K562 (cell line): Measurements from ENCODE around the gene TUBA4B. TPM values are rescaled to one million over a fixed set of nuclear protein-coding genes. Genes with fewer than 3 reads are reported as not detected.
A peak's percentile ranks its signal among the peaks of the same experiment; 100 is the strongest.

Source experiments
- ATAC-seq: fragments of 200-7000 bp; cut with Tn5 transposase; 3 replicates; pipeline ENCODE4 v1.9.1; 2020; ENCODE audit warnings: moderate library complexity
- BruUV-seq: library from RNA; stranded (reverse); fragments of 400-500 nt; replicated peaks from 2 replicates; lab custom pipeline; 2021; lab: Mats Ljungman, UMichigan
- CTCF ChIA-PET: fragments of 300-600 bp; formaldehyde crosslinking; extraction: SDS; loops from one replicate; lab custom pipeline; 2021; ENCODE audit warnings: low intra/inter-chr PET ratio; lab: Yijun Ruan, JAX
- POLR2A ChIA-PET: fragments of 300-600, 350-650 bp; sonication (Branson Sonifier 250); formaldehyde crosslinking; extraction: SDS; loops from one replicate; lab custom pipeline; 2021; ENCODE audit warnings: antibody characterized with exemption, inconsistent platforms; lab: Yijun Ruan, JAX
- DNase-seq, 4 experiments: peaks; one replicate each; pipeline versions ENCODE4 v3.0.0 to v3.0.0-alpha.2; 2011 to 2018; ENCODE audit warnings: low spot score in 3 of 4, mixed read lengths in 3 of 4; ENCODE audit errors: extremely low read depth in 1 of 4
- FAIRE-seq: peaks from 2 replicates; lab custom pipeline; 2011; peaks lifted over from hg19 to GRCh38; lab: Jason Lieb, UNC
- H2AFZ ChIP-seq: 2 replicates; pipeline ENCODE4 v1.6.0; 2011; ENCODE audit warnings: low read depth, low read length, control low read depth, inconsistent platforms
- H3K27ac ChIP-seq: fragments of 200-600 bp; 3 replicates; pipeline ENCODE4 v1.8.0; 2011; ENCODE audit warnings: low read depth, mild to moderate bottlenecking, control low read depth, inconsistent platforms, low read length, moderate library complexity, mixed read lengths; ENCODE audit errors: extremely low read depth
- H3K27me3 ChIP-seq, 2 experiments: fragments of 300-600 bp in 1 of 2; 2 replicates in 1 of 2; 3 replicates in 1 of 2; pipeline versions ENCODE4 v1.6.0 to v1.8.0; 2011; ENCODE audit warnings: inconsistent platforms in 2 of 2, low read length in 2 of 2, mild to moderate bottlenecking in 1 of 2, mixed read lengths in 1 of 2, moderate library complexity in 1 of 2; ENCODE audit not compliant: control insufficient read depth in 2 of 2, insufficient read depth in 2 of 2
- H3K36me3 ChIP-seq: fragments of 300-600 bp; 3 replicates; pipeline ENCODE4 v1.8.0; 2011; ENCODE audit warnings: mild to moderate bottlenecking, low read length, inconsistent platforms; ENCODE audit not compliant: control insufficient read depth, insufficient read depth
- H3K4me1 ChIP-seq, 2 experiments: fragments of 200-600 bp in 1 of 2; replicated peaks in 1 of 2; 2 replicates in 1 of 2; 3 replicates in 1 of 2; pipeline versions ENCODE4 v1.5.1 to v1.8.0; 2011; ENCODE audit warnings: inconsistent platforms in 2 of 2, low read length in 2 of 2, mild to moderate bottlenecking in 1 of 2, mixed read lengths in 1 of 2, moderate library complexity in 1 of 2; ENCODE audit not compliant: control insufficient read depth in 2 of 2, insufficient read depth in 2 of 2
- H3K4me2 ChIP-seq: 2 replicates; pipeline ENCODE4 v1.6.1; 2011; ENCODE audit warnings: low read length, control low read depth, inconsistent platforms, mixed read lengths; ENCODE audit not compliant: insufficient read depth
- H3K4me3 ChIP-seq: fragments of 200-600 bp; sonication (generic), shearing (Covaris generic); 2 replicates; pipeline ENCODE4 v1.5.1; 2016; ENCODE audit warnings: control low read depth, inconsistent platforms
- H3K79me2 ChIP-seq: fragments of 200-600 bp; 3 replicates; pipeline ENCODE4 v1.8.0; 2011; ENCODE audit warnings: low read length, inconsistent platforms; ENCODE audit not compliant: control insufficient read depth, insufficient read depth
- H3K9ac ChIP-seq, 2 experiments: 2 replicates each; pipeline versions ENCODE4 v1.6.0 to v1.6.1; 2011; ENCODE audit warnings: low read depth in 2 of 2, low read length in 2 of 2, control low read depth in 1 of 2, inconsistent platforms in 1 of 2, mild to moderate bottlenecking in 1 of 2, mixed read lengths in 1 of 2; ENCODE audit not compliant: insufficient read depth in 1 of 2
- H3K9me1 ChIP-seq: one replicate; pipeline ENCODE4 v1.6.0; 2011; ENCODE audit warnings: inconsistent platforms, mild to moderate bottlenecking, low read length, moderate library complexity; ENCODE audit not compliant: control insufficient read depth, insufficient read depth
- H3K9me3 ChIP-seq: replicated peaks from 2 replicates; pipeline ENCODE4 v1.5.1; 2011; ENCODE audit warnings: low read depth, low read length, inconsistent platforms; ENCODE audit not compliant: control insufficient read depth, insufficient read depth
- H4K20me1 ChIP-seq: replicated peaks from 2 replicates; pipeline ENCODE4 v1.6.1; 2011; ENCODE audit warnings: low read length, inconsistent platforms, mixed read lengths; ENCODE audit not compliant: control insufficient read depth, insufficient read depth
- ARID1B ChIP-seq: fragments of 450-650 bp; IDR thresholded peaks from 2 replicates; pipeline ENCODE4 v1.6.1; 2016; ENCODE audit warnings: antibody characterized with exemption, mild to moderate bottlenecking, inconsistent platforms
- ATF3 ChIP-seq, 2 experiments: fragments of 450-650 bp in 1 of 2; sonication (generic) in 1 of 2; formaldehyde crosslinking in 1 of 2; IDR thresholded peaks in 1 of 2; conservative IDR thresholded peaks in 1 of 2; 2 replicates each; pipeline versions ENCODE4 v1.6.1 to v1.8.1; 2016 to 2023; ENCODE audit warnings: mild to moderate bottlenecking in 2 of 2, moderate library complexity in 2 of 2, inconsistent platforms in 1 of 2, missing genetic modification reagents in 1 of 2
- EGR1 ChIP-seq: fragments of 450-650 bp; conservative IDR thresholded peaks from 2 replicates; pipeline ENCODE4 v1.6.1; 2017; ENCODE audit warnings: mild to moderate bottlenecking
- FOS ChIP-seq: IDR thresholded peaks from 3 replicates; pipeline ENCODE4 v1.6.1; 2011; ENCODE audit not compliant: insufficient read length; ENCODE audit errors: extremely low read depth
- GABPB1 ChIP-seq: sonication (generic); formaldehyde crosslinking; IDR thresholded peaks from 2 replicates; pipeline ENCODE4 v1.8.0; 2022; ENCODE audit warnings: mild to moderate bottlenecking, missing genetic modification reagents
- JUN ChIP-seq, 2 experiments: sonication (generic) in 1 of 2; formaldehyde crosslinking in 1 of 2; IDR thresholded peaks; 2 replicates each; pipeline versions ENCODE4 v1.6.1 to v1.8.0; 2012 to 2022; ENCODE audit warnings: borderline replicate concordance in 2 of 2, mild to moderate bottlenecking in 2 of 2, improper control_type of control experiment in 1 of 2, low read depth in 1 of 2, low read length in 1 of 2, missing genetic modification reagents in 1 of 2
- KAT8 ChIP-seq: fragments of 450-650 bp; IDR thresholded peaks from 2 replicates; pipeline ENCODE4 v1.6.1; 2016; ENCODE audit warnings: low read depth, mild to moderate bottlenecking
- KDM1A ChIP-seq, 2 experiments: fragments of 450-650 bp; IDR thresholded peaks; 2 replicates each; pipeline ENCODE4 v1.6.1; 2016; ENCODE audit warnings: mild to moderate bottlenecking in 2 of 2
- KDM5B ChIP-seq: fragments of 200-600 bp; sonication (generic); IDR thresholded peaks from 2 replicates; pipeline ENCODE4 v1.6.1; 2012; ENCODE audit warnings: low read depth, mild to moderate bottlenecking, moderate library complexity, low read length, control low read depth, inconsistent platforms; ENCODE audit not compliant: insufficient replicate concordance
- NR1H2 ChIP-seq: sonication (generic); formaldehyde crosslinking; IDR thresholded peaks from 2 replicates; pipeline ENCODE4 v1.4.0; 2020; ENCODE audit warnings: mild to moderate bottlenecking, missing genetic modification reagents
- PHF21A ChIP-seq: fragments of 450-650 bp; IDR thresholded peaks from 2 replicates; pipeline ENCODE4 v1.6.1; 2017; ENCODE audit warnings: low read depth, borderline replicate concordance
- POLR3G ChIP-seq: IDR thresholded peaks from 2 replicates; pipeline ENCODE4 v1.6.1; 2011; ENCODE audit not compliant: insufficient read length, insufficient replicate concordance; ENCODE audit errors: extremely low read depth
- ZNF143 ChIP-seq: sonication (generic); formaldehyde crosslinking; IDR thresholded peaks from 2 replicates; pipeline ENCODE4 v1.9.0; 2022; ENCODE audit warnings: mild to moderate bottlenecking, missing genetic modification reagents
- ZNF354B ChIP-seq: fragments of 250-450 bp; sonication (Bioruptor Pico); IDR thresholded peaks from 2 replicates; pipeline ENCODE4 v1.4.0; 2020
- ZNF589 ChIP-seq: fragments of 200-800 bp; sonication (Bioruptor generic); IDR thresholded peaks from 2 replicates; pipeline ENCODE4 v1.6.1; 2016; ENCODE audit warnings: low read depth, missing genetic modification characterization, missing compliant biosample characterization
- WGBS: fragments of 100-300 bp; shearing (Covaris generic); methylation state at CpG from one replicate; pipeline ENCODE4 v1.1.6; 2016; ENCODE audit warnings: low coverage, mixed read lengths; ENCODE audit not compliant: insufficient coverage; ENCODE audit errors: missing lambda C conversion rate; 5-methylcytosine and 5-hydroxymethylcytosine counted together
- in situ Hi-C: fragments of 300-500 bp; cut with MboI; formaldehyde crosslinking; loops from 4 replicates; pipeline ENCODE4 v1.15.0; 2018; ENCODE audit warnings: inconsistent platforms, mixed read lengths
- intact Hi-C: fragments of 100-400 bp; cut with micrococcal nuclease; formaldehyde crosslinking; loops from 2 replicates; pipeline ENCODE4 v1.14.2; 2022
- polyA plus RNA-seq, 8 experiments: library from polyadenylated mRNA; depleted of rRNA in 4 of 8; stranded (reverse) in 5 of 8; unstranded in 3 of 8; fragments of >200 nt; fragmentation: Nextera tagmentation in 2 of 8; fragmentation: Illumina TruSeq in 1 of 8; extraction: Ambion mirVana in 2 of 8; extraction: Trizol in 1 of 8; gene quantifications; 2 replicates each; pipeline versions ENCODE4 v1.2.1 to v1.2.3, GENCODE V29; 2011 to 2014; ENCODE audit warnings: inconsistent platforms in 1 of 8, missing spikeins in 1 of 8
- total RNA-seq, 7 experiments: library from RNA; depleted of rRNA in 6 of 7; stranded (reverse); fragments of >200 nt in 6 of 7; fragmentation: Illumina TruSeq in 2 of 7; extraction: Trizol in 2 of 7; gene quantifications; 2 replicates each; pipeline versions ENCODE4 v1.2.1 to v1.2.3, GENCODE V29; 2011 to 2021; ENCODE audit warnings: low replicate concordance in 1 of 7

TUBA4B gene
- total and polyA plus RNA-seq, 9 of the 15 experiments (the other 6 are each of a cell fraction or from before 2014, with no cell fraction given), result 0.04 TPM; not detected in 8

GRCh38 chr2:219273937-219274336, 20.9 kb downstream of the TUBA4B start:
- WGBS, result 58% methylated on average over 3 of the region's 3 CpGs
- FAIRE-seq (no peak), DNase-seq (no peak), ATAC-seq (no peak)
- Histone ChIP-seq H3K4me3 (no peak overlapping the region), H3K79me2 (no peaks in the 10 kb centered on the region), H3K9me1 (no peaks in the 10 kb centered on the region), H3K36me3 (no peaks in the 10 kb centered on the region), H2AFZ (no peak overlapping the region), H3K9ac (peak overlapping the region in 1 of 2 experiments; percentile 68; a peak in 1 of 4 replicates), H3K27me3 (no peaks in the 10 kb centered on the region), H3K4me1 (peaks cover 17 to 20% of the 10 kb centered on the region in 2 experiments), H4K20me1 (no peaks in the 10 kb centered on the region), H3K9me3 (no peaks in the 10 kb centered on the region)
- POLR2A ChIA-PET, result interaction anchor here (0.7 to 1.1 kb wide), 5 partner anchors 13 to 26 kb away, joined by 3 to 7 read pairs (median 4); partner anchors contain the start of genes TUBA4A and TUBA4B
- CTCF ChIA-PET, result no interaction called here
- intact Hi-C loops, result no loop called here
- in situ Hi-C loops, result no loop called here
- BruUV-seq, result no TSS peak
- no peak for TF ChIP-seq ZNF143 (CRISPR knock-in tag)
- TF ChIP-seq KAT8, result no peak
- TF ChIP-seq EGR1, result no peak
- TF ChIP-seq, all 486 proteins: peak for 0
- Histone ChIP-seq H3K27ac (no peak overlapping the region), H3K4me2 (no peak overlapping the region)

GRCh38 chr2:219274361-219274921, 21.4 kb downstream of the TUBA4B start:
- FAIRE-seq (no peak), ATAC-seq (no peak), DNase-seq (no peak)
- no TSS peak for BruUV-seq
- peak overlapping the region; percentile 15 for H2AFZ ChIP-seq
- peaks cover 17 to 26% of the 10 kb centered on the region in 2 experiments for H3K4me1 ChIP-seq
- in situ Hi-C loops (no loop called here), intact Hi-C loops (no loop called here)
- H3K27me3 ChIP-seq, result no peaks in the 10 kb centered on the region
- no peak overlapping the region for H3K27ac ChIP-seq
- H3K79me2 ChIP-seq, result no peaks in the 10 kb centered on the region
- no peak overlapping the region for H3K4me3 ChIP-seq
- no peaks in the 10 kb centered on the region for H3K9me1 ChIP-seq
- H3K4me2 ChIP-seq, result no peak overlapping the region
- no peaks in the 10 kb centered on the region for H3K36me3 ChIP-seq
- WGBS, result 17% methylated on average over 3 of the region's 6 CpGs
- CTCF ChIA-PET, result no interaction called here
- POLR2A ChIA-PET, result interaction anchor here (0.7 to 1.1 kb wide), 6 partner anchors 13 to 59 kb away, joined by 3 to 7 read pairs (median 4); partner anchors contain the start of genes TUBA4A and TUBA4B
- no peaks in the 10 kb centered on the region for H3K9me3 ChIP-seq
- H3K9ac ChIP-seq, result peak overlapping the region in 1 of 2 experiments; percentile 68; a peak in 1 of 4 replicates
- H4K20me1 ChIP-seq, result no peaks in the 10 kb centered on the region
- TF ChIP-seq POLR3G, result no peak
- no peak for TF ChIP-seq ZNF354B
- TF ChIP-seq PHF21A, result no peak
- no peak for TF ChIP-seq KDM1A (IDR thresholded peaks at IDR 0.05)
- TF ChIP-seq GABPB1, result no peak
- no peak for TF ChIP-seq FOS
- TF ChIP-seq NR1H2, result no peak
- no peak for TF ChIP-seq ZNF589 (CRISPR knock-in tag)
- TF ChIP-seq KDM5B, result no peak
- 0 out of 2 replicates have a peak, but pooled peaks have one; percentile 20 for TF ChIP-seq ATF3 (IDR thresholded peaks at IDR 0.05)
- no peak for TF ChIP-seq ATF3 (CRISPR knock-in tag; conservative IDR thresholded peaks at IDR 0.05)
- TF ChIP-seq JUN (IDR thresholded peaks at IDR 0.05; ENCODE audit: borderline replicate concordance, low read depth, low read length), result 0 out of 2 replicates have a peak, but pooled peaks have one; percentile 16
- TF ChIP-seq JUN (CRISPR knock-in tag; IDR thresholded peaks at IDR 0.05; ENCODE audit: borderline replicate concordance), result no peak
- TF ChIP-seq KAT8, result no peak
- no peak for TF ChIP-seq ARID1B
